ENCODE results near the gene CCDC146.
"Not testable (repeated sequence)": the region's sequence is repeated elsewhere in the genome, so short reads cannot be mapped to it uniquely, and the experiment has no call there.

Gene CCDC146

GRCh38 chr7:77226357-77226839, 104.0 kb downstream of the CCDC146 start:
- no peak overlapping the region for H3K4me3 ChIP-seq (ENCODE audit: low read length)
- TF ChIP-seq CTCF (conservative IDR thresholded peaks at IDR 0.05; ENCODE audit: low read depth, low read length), result no peak
- no peak for DNase-seq (ENCODE audit: low read depth)

- not testable (repeated sequence) for DNase-seq (ENCODE audit: low read depth); H3K4me3 ChIP-seq (ENCODE audit: low read length)
Measured at GRCh38 chr7:77228795-77229194, 106.4 kb downstream of the CCDC146 start.

- no peak for DNase-seq (ENCODE audit: low read depth)
- no peak for TF ChIP-seq CTCF (conservative IDR thresholded peaks at IDR 0.05; ENCODE audit: low read depth, low read length)
Measured at GRCh38 chr7:77232467-77232866, 110.1 kb downstream of the CCDC146 start.

GRCh38 chr7:77235276-77235675, 112.9 kb downstream of the CCDC146 start:
- no peak for TF ChIP-seq CTCF (conservative IDR thresholded peaks at IDR 0.05; ENCODE audit: low read depth, low read length)
- no peak overlapping the region for H3K4me3 ChIP-seq (ENCODE audit: low read length)
- DNase-seq (ENCODE audit: low read depth), result no peak

More at GRCh38 chr7:77232467-77232866, 110.1 kb downstream of the CCDC146 start:
- no peak overlapping the region for H3K4me3 ChIP-seq (ENCODE audit: low read length)

- H3K4me3 ChIP-seq (ENCODE audit: low read length), result no peak overlapping the region
- no peak for DNase-seq (ENCODE audit: low read depth)
- no peak for TF ChIP-seq CTCF (conservative IDR thresholded peaks at IDR 0.05; ENCODE audit: low read depth, low read length)
Measured at GRCh38 chr7:77238703-77239136, 116.3 kb downstream of the CCDC146 start.

GRCh38 chr7:77239471-77239870, 117.1 kb downstream of the CCDC146 start:
- no peak overlapping the region for H3K4me3 ChIP-seq (ENCODE audit: low read length)
- no peak for DNase-seq (ENCODE audit: low read depth)
- TF ChIP-seq CTCF (conservative IDR thresholded peaks at IDR 0.05; ENCODE audit: low read depth, low read length), result no peak

GRCh38 chr7:77242068-77242467, 119.7 kb downstream of the CCDC146 start:
- no peak for TF ChIP-seq CTCF (conservative IDR thresholded peaks at IDR 0.05; ENCODE audit: low read depth, low read length)

GRCh38 chr7:77242554-77242953, 120.1 kb downstream of the CCDC146 start:
- TF ChIP-seq CTCF (conservative IDR thresholded peaks at IDR 0.05; ENCODE audit: low read depth, low read length), result no peak
- H3K4me3 ChIP-seq (ENCODE audit: low read length), result no peak overlapping the region
- no peak for DNase-seq (ENCODE audit: low read depth)

More at GRCh38 chr7:77242068-77242467, 119.7 kb downstream of the CCDC146 start:
- no peak overlapping the region for H3K4me3 ChIP-seq (ENCODE audit: low read length)
- DNase-seq (ENCODE audit: low read depth), result no peak
